ENCODE data around the gene YPEL2. TPM values are rescaled to one million over a fixed set of nuclear protein-coding genes. Genes with fewer than 3 reads are reported as not detected.

The YPEL2 gene
- total and polyA plus RNA-seq, 3 experiments from 2014 or later, result 6.7 to 21.0 (median 7.6) TPM

DNA sequence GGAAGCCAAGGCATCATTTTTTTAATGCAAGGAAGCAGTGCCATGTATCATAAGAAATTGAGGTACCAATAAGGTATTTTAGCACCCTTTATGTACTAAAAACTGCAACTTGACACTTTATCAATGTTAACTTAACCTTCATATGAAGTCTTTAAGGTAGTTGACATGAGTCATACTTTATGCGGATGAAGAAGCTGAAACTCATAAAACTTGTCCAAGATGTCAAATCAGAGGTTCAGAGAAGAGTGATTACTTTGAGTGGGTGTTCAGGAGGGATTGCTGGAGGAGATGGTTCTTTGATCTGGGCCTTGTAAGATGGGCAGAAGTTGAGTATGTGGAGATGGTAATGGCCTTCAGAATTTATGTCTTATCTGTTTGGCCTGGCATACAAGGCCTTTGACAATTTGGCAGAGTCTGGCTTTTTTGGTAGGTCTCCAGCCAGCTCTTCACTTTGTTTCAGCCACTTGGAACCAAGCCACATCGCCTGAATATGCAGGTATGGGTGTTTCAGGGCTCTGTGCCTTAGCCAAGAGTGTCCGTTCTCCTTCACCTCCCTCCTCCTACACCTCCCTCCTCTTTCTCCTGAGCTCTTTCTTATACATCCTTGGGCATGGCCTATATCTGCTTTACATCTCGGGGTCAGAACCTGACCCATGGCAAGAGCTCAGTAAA is 23.7 kb downstream of the YPEL2 start:
- H3K27ac Mint-ChIP-seq, result peak overlapping the region in 5 of 8 donors; percentile 10 to 83 (median 59)
- no peaks in the 10 kb centered on the region for H3K27me3 Mint-ChIP-seq
- H3K4me1 ChIP-seq (ENCODE audit: insufficient read depth, low read length), result peaks cover 37% of the 10 kb centered on the region

DNA sequence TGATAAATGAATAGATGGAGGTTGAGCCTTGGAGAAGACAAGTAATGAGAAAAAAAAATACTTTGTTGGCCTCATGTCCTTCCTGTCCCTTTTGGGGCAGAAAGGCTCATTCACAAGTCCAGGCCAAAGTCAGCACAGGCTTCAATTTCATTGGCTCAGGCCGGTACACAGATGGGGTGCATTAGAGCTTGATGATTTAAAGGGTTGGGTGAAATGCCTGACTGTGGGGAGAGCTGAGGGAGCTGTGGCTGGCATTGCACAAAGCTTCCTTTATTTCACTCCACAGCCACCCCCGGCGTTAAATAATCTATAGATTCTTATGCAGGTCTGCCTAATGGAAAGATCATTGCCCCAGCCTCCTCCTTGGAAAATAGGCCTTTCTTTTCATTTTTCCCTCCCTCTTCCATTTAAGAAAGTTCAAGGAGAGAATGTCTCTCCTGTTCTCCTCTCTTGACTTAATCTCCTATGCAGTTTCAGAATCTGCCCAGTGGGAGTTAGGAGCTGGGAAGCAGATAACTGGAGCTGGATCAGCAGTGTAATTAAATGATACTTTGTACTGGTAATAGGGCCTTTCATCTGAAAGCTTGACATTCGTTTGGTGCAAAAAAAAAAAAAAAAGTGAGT is 24.4 kb downstream of the YPEL2 start:
- Mint-ChIP-seq H3K9me3 (peaks cover 0 to 6% (median 0%) of the 10 kb centered on the region in 5 donors), H3K4me3 (no peak overlapping the region), H3K27ac (peak overlapping the region in 2 of 8 donors; percentile 21 to 42), H3K36me3 (peaks cover 14 to 44% (median 25%) of the 10 kb centered on the region in 3 donors), H3K27me3 (no peaks in the 10 kb centered on the region), H3K4me1 (peaks cover 61 to 87% (median 81%) of the 10 kb centered on the region in 3 donors)
- no peaks in the 10 kb centered on the region for H3K36me3 ChIP-seq (ENCODE audit: insufficient read depth, low read length)
- CTCF ChIA-PET, result interaction anchor here (0.8 to 2.2 kb wide), 3 partner anchors 26 to 87 kb away, joined by 3 to 5 read pairs (median 3); no protein-coding TSS in a partner anchor
- peaks cover 43% of the 10 kb centered on the region for H3K4me1 ChIP-seq (ENCODE audit: insufficient read depth, low read length)
- POLR2A ChIA-PET, result no interaction called here
- DNase-seq, result no peak
- H3K27me3 ChIP-seq (ENCODE audit: insufficient read depth, low read length, poor library complexity, severe bottlenecking), result no peaks in the 10 kb centered on the region
- no peaks in the 10 kb centered on the region for H3K9me3 ChIP-seq (ENCODE audit: low read length)
- no peak overlapping the region for H3K4me3 ChIP-seq (ENCODE audit: low read length)
- H3K27ac ChIP-seq (ENCODE audit: low read depth, low read length), result no peak overlapping the region

More for the DNA sequence above, 23.7 kb downstream of the YPEL2 start:
- H3K4me3 ChIP-seq (ENCODE audit: low read length), result no peak overlapping the region
- ChIA-PET POLR2A (no interaction called here), CTCF (interaction anchor here (1.7 to 2.2 kb wide), 2 partner anchors 25 to 88 kb away, joined by 3 to 5 read pairs; no protein-coding TSS in a partner anchor)
- no peaks in the 10 kb centered on the region for H3K36me3 ChIP-seq (ENCODE audit: insufficient read depth, low read length)
- no peak overlapping the region for H3K27ac ChIP-seq (ENCODE audit: low read depth, low read length)
- Mint-ChIP-seq H3K9me3 (peaks cover 0 to 6% (median 0%) of the 10 kb centered on the region in 5 donors), H3K36me3 (peaks cover 14 to 43% (median 25%) of the 10 kb centered on the region in 3 donors), H3K4me1 (peaks cover 55 to 82% (median 81%) of the 10 kb centered on the region in 3 donors), H3K4me3 (no peak overlapping the region)
- no peaks in the 10 kb centered on the region for H3K9me3 ChIP-seq (ENCODE audit: low read length)
- no peaks in the 10 kb centered on the region for H3K27me3 ChIP-seq (ENCODE audit: insufficient read depth, low read length, poor library complexity, severe bottlenecking)
- DNase-seq, result no peak

DNA sequence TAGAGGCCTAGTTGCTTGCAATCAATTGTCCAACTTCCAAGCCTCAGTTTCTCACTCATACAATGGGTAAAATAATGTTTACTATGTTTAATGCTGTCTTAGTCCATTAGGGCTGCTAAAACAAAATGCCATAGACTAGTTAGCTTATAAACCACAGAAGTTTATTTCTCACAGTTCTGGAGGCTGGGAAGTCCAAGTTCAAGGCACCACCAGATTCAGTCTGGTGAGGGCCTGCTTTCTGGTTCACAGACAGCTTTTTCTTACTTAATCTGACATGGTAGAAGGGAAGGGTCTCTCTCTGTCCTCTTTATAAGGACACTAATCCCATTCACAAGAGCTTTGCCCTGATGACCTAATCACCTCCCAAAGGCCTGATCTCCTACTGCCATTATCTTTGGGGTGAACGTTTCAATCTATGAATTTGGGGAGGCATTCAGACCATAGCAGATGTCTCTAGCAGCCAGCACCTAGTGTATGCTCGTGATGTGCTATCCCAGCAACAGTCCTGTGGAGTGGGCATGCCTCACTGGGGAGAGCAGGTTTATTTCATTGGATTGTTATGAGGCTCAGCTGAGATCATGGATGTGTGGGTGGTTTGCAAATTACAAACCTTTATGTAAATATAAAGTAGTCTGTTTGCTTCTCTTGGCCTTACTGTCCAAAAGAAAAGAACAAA is 25.2 kb downstream of the YPEL2 start:
- CTCF ChIA-PET, result interaction anchor here (0.8 to 2.2 kb wide), 3 partner anchors 27 to 82 kb away, joined by 3 to 5 read pairs (median 4); no protein-coding TSS in a partner anchor

DNA sequence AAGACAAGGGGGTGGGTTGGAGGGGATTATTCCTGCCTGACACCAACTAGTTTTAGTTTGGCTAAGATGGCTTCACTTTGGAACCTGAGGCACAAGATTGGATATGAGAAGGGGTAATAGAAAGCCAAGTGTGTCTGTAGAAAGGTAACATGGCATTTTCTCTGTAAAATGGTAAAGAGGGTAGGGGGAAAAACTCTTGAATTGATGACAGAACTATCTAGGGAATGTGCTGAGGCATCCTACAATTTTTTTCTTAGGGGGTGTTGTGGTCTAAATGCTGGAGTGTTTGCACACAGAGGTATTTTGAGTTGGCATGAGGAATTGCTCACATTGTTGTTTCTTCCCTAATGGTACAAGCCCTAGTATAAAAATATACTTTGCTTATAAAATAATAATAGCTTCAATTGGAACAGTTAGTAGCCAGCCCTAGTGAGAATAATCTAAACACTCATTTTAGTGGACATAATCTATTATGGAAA is 25.8 kb downstream of the YPEL2 start:
- Histone ChIP-seq H3K4me1 (ENCODE audit: insufficient read depth, low read length) (peaks cover 50% of the 10 kb centered on the region), H3K9me3 (ENCODE audit: low read length) (no peaks in the 10 kb centered on the region), H3K27me3 (ENCODE audit: insufficient read depth, low read length, poor library complexity, severe bottlenecking) (no peaks in the 10 kb centered on the region), H3K27ac (ENCODE audit: low read depth, low read length) (no peak overlapping the region), H3K4me3 (ENCODE audit: low read length) (no peak overlapping the region), H3K36me3 (ENCODE audit: insufficient read depth, low read length) (no peaks in the 10 kb centered on the region)
- CTCF ChIA-PET, result interaction anchor here (1.2 kb wide), 1 partner anchor 79 kb away, joined by 4 read pairs; no protein-coding TSS in a partner anchor
- POLR2A ChIA-PET, result no interaction called here
- H3K36me3 Mint-ChIP-seq, result peaks cover 14 to 44% (median 25%) of the 10 kb centered on the region in 3 donors
- H3K4me1 Mint-ChIP-seq, result peaks cover 68 to 91% (median 84%) of the 10 kb centered on the region in 3 donors
- H3K27me3 Mint-ChIP-seq, result no peaks in the 10 kb centered on the region
- no peak overlapping the region for H3K4me3 Mint-ChIP-seq
- peaks cover 0 to 6% (median 0%) of the 10 kb centered on the region in 5 donors for H3K9me3 Mint-ChIP-seq
- DNase-seq, result no peak
- peak overlapping the region in 6 of 8 donors; percentile 10 to 82 (median 52) for H3K27ac Mint-ChIP-seq

More for the DNA sequence above, 25.2 kb downstream of the YPEL2 start:
- Histone ChIP-seq H3K9me3 (ENCODE audit: low read length) (no peaks in the 10 kb centered on the region), H3K36me3 (ENCODE audit: insufficient read depth, low read length) (no peaks in the 10 kb centered on the region), H3K4me3 (ENCODE audit: low read length) (no peak overlapping the region), H3K27me3 (ENCODE audit: insufficient read depth, low read length, poor library complexity, severe bottlenecking) (no peaks in the 10 kb centered on the region), H3K4me1 (ENCODE audit: insufficient read depth, low read length) (peaks cover 50% of the 10 kb centered on the region), H3K27ac (ENCODE audit: low read depth, low read length) (no peak overlapping the region)
- H3K27me3 Mint-ChIP-seq, result no peaks in the 10 kb centered on the region
- peaks cover 0 to 6% (median 0%) of the 10 kb centered on the region in 5 donors for H3K9me3 Mint-ChIP-seq
- peak overlapping the region in 5 of 8 donors; percentile 10 to 82 (median 51) for H3K27ac Mint-ChIP-seq
- H3K4me3 Mint-ChIP-seq, result no peak overlapping the region
- DNase-seq, result no peak
- POLR2A ChIA-PET, result no interaction called here
- peaks cover 14 to 44% (median 25%) of the 10 kb centered on the region in 3 donors for H3K36me3 Mint-ChIP-seq
- H3K4me1 Mint-ChIP-seq, result peaks cover 68 to 91% (median 84%) of the 10 kb centered on the region in 3 donors

DNA sequence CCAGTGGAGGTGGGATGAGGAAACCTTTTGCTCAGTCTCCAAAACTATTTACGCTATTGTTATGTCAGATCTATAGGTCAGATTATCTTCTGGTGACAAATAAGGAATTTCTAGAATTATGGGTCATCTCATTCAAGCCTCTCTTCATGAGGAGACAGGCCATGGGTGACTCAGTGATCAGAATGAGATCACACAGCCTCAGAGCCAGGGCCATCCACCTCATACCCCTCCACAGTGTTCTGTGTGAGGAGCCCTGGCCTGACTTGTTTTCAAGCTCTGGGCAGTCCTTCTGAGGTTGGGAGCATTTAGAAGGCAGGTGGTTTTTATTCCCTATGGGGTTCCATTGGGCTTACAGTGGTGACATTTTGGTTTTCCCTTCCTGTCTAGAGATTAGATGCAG is 26.5 kb downstream of the YPEL2 start:
- CTCF ChIA-PET, result interaction anchor here (0.6 kb wide), 1 partner anchor 28 kb away, joined by 3 read pairs; no protein-coding TSS in a partner anchor
- DNase-seq, result no peak
- H3K27me3 ChIP-seq (ENCODE audit: insufficient read depth, low read length, poor library complexity, severe bottlenecking), result no peaks in the 10 kb centered on the region
- no peak overlapping the region for H3K4me3 ChIP-seq (ENCODE audit: low read length)
- peaks cover 50% of the 10 kb centered on the region for H3K4me1 ChIP-seq (ENCODE audit: insufficient read depth, low read length)
- no peaks in the 10 kb centered on the region for H3K36me3 ChIP-seq (ENCODE audit: insufficient read depth, low read length)
- no peak overlapping the region for H3K4me3 Mint-ChIP-seq
- H3K9me3 ChIP-seq (ENCODE audit: low read length), result no peaks in the 10 kb centered on the region
- H3K27me3 Mint-ChIP-seq, result no peaks in the 10 kb centered on the region
- H3K36me3 Mint-ChIP-seq, result peaks cover 14 to 44% (median 25%) of the 10 kb centered on the region in 3 donors
- H3K9me3 Mint-ChIP-seq, result peaks cover 0 to 6% (median 0%) of the 10 kb centered on the region in 5 donors
- H3K27ac Mint-ChIP-seq, result peak overlapping the region; percentile 10 to 82 (median 68)
- peaks cover 67 to 91% (median 84%) of the 10 kb centered on the region in 3 donors for H3K4me1 Mint-ChIP-seq
- H3K27ac ChIP-seq (ENCODE audit: low read depth, low read length), result no peak overlapping the region
- POLR2A ChIA-PET, result no interaction called here

DNA sequence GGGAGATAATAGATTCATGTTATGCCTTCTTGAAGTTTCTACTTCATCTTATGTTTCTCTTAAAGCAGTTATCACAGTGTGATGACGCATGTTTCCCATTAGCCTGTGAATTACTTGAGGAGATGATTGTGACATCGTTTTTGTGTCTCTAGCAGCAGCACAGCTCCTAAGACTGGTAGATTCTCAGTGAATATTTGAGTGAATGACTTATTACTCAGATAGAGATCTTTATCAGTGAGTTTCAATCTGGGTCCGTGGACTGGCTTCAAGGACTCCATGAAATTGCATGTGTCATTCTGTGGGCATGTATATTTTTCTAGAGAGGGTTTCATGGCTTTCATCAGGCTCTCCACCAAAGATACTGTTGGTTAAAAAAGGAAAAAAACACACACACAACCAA is 29.9 kb downstream of the YPEL2 start:
- Mint-ChIP-seq H3K9me3 (peaks cover 0 to 6% (median 0%) of the 10 kb centered on the region in 5 donors), H3K4me3 (peak overlapping the region; percentile 32 to 80 (median 71)), H3K27me3 (no peaks in the 10 kb centered on the region), H3K4me1 (peaks cover 68 to 90% (median 86%) of the 10 kb centered on the region in 3 donors), H3K27ac (peak overlapping the region in 7 of 8 donors; percentile 47 to 91 (median 75)), H3K36me3 (peaks cover 10 to 14% (median 12%) of the 10 kb centered on the region in 3 donors)
- H3K36me3 ChIP-seq (ENCODE audit: insufficient read depth, low read length), result no peaks in the 10 kb centered on the region
- H3K27me3 ChIP-seq (ENCODE audit: insufficient read depth, low read length, poor library complexity, severe bottlenecking), result no peaks in the 10 kb centered on the region
- H3K9me3 ChIP-seq (ENCODE audit: low read length), result no peaks in the 10 kb centered on the region
- peaks cover 70% of the 10 kb centered on the region for H3K4me1 ChIP-seq (ENCODE audit: insufficient read depth, low read length)
- H3K27ac ChIP-seq (ENCODE audit: low read depth, low read length), result no peak overlapping the region
- CTCF ChIA-PET, result interaction anchor here (1.1 to 2.5 kb wide), 2 partner anchors 31 to 34 kb away, joined by 4 to 9 read pairs; no protein-coding TSS in a partner anchor
- no peak for DNase-seq
- POLR2A ChIA-PET, result interaction anchor here (1.1 to 3.4 kb wide), 2 partner anchors 8 to 29 kb away, joined by 6 to 11 read pairs; partner anchors contain the start of gene YPEL2
- H3K4me3 ChIP-seq (ENCODE audit: low read length), result peak overlapping the region; percentile 37

Data from CD8-positive, alpha-beta memory T cell (primary cell).